ENCODE measurements around the gene UBE4B.
"Not testable (repeated sequence)": the region's sequence is repeated elsewhere in the genome, so short reads cannot be mapped to it uniquely, and the experiment has no call there.

UBE4B gene

DNA sequence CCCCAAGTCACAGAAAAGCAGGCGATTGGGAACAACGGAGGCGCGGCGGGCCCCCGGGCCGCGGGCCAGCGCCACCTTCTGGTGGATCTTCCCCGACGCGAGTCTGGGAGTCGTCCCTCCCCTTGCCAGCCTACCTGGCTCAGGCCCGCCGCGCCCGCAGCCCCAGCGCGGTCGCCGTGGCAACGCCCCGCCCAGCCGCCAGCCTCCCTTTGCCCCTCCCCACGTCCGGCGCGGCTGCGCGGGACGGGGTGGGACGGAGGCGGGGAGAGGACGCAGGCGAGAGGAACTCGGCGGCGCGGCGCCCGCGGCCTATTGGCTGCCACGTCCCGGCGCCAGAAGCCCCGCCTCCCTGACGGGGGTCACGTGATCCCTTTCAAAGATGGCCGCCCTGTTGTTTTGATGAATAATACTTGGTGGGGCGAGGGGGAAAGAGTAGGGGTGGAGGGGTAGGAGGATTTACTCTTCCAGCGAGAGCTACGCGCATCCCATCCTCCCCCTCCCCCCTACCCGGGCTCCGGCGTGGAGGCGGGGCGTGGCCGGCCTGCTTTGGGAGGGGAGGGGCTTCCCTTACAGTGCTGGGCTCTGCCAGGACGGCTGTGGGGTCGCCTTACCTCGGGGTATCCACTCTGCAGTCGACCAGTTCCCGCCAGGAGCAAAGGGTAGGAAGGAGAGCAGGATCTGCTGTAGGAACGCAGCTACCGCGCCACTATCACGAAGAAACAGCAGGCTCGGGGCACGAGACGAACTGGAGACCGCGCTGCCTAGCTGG lies at the start of gene UBE4B:
TSS of gene UBE4B (plus strand) at position 369 of the 769 bp plus-strand sequence. CDS start 713 bp downstream, outside the sequence.
- DNase-seq, result peak; percentile 98

DNA sequence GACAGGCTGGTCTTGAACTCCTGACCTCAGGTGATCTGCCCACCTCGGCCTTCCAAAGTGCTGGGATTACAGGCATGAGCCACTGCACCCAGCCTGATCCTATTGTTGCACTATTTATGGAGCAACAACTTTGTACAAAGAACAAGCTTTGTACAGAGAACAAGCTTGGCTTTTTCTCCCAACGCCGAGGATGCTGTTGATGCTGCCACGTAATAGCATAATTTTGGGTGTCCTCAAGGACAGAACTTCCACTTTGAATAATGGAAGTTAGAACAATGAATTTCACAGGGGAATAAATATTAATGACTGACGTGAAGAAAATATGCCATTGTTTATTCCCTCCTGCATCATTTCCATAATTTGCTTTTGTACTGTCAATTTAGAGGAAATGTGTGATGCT lies 48.5 kb upstream of the UBE4B start:
- DNase-seq, result no peak

DNA sequence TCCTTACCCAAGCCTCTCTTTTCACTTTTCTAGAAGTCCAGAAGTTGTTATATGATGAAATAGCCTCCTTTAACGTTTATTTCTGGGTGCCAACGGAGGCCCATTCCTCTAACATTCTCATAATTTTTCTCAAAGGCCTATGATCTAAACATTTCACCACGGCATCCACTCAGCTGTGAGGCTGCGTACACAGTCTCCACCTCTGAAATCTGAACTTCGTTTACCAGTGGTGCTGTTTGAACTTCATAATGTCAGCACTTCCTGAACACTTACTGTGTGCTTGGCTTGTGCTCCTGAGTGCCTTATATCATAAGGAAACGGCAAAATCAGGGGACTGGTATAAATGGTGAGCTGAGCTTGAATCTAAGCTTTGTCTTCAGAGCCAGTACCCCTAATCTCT lies 47.8 kb upstream of the UBE4B start:
- no peak for DNase-seq

- DNase-seq, result no peak
Measured at GRCh38 chr1:9989773-9990172, 43.0 kb upstream of the UBE4B start.

DNA sequence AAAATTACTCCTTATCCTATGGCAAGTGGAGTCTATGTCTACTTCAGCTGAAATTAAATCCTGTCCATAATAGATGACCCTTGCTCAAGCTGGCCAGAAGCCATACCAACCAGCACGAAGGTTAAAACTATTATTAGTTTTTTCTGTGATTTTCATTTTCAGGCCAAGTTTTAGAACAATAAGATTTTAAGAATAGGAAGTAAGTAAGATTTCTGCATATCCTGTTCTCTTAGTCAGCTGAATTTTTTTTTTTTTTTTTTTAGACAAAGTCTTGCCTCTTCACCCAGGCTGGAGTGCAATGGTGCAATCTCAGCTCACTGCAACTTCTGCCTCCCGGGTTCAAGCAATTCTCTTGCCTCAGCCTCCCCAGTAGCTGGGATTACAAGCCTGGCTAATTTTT lies 41.8 kb upstream of the UBE4B start:
- DNase-seq, result no peak

DNA sequence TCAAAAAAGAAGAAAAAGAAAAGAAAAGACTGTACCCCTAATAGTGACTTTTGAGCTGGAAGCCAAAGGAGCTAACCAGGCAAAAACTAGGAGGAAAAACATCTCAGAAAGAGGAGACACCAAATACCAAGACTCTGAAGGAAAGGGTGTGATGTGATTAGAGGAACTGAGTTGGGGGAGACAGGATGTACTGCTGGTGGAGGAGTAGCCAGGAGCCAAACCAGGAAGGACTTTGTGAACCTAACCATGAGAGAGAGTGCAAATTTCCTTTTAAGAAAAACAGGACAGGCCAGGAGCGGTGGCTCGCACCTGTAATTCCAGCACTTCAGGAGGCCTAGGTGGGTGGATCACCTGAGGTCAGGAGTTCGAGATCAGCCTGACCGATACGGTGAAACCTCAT lies 39.8 kb upstream of the UBE4B start:
- DNase-seq, result no peak

- DNase-seq, result no peak
Measured at GRCh38 chr1:9993561-9994075, 39.1 kb upstream of the UBE4B start.

- DNase-seq, result no peak
Measured at GRCh38 chr1:9996624-9997582, 35.9 kb upstream of the UBE4B start, which contains the start of gene RBP7. Gene RBP7, plus strand, starts transcription at chr1:9997228. Its CDS starts 31 bp downstream, at chr1:9997259.

DNA sequence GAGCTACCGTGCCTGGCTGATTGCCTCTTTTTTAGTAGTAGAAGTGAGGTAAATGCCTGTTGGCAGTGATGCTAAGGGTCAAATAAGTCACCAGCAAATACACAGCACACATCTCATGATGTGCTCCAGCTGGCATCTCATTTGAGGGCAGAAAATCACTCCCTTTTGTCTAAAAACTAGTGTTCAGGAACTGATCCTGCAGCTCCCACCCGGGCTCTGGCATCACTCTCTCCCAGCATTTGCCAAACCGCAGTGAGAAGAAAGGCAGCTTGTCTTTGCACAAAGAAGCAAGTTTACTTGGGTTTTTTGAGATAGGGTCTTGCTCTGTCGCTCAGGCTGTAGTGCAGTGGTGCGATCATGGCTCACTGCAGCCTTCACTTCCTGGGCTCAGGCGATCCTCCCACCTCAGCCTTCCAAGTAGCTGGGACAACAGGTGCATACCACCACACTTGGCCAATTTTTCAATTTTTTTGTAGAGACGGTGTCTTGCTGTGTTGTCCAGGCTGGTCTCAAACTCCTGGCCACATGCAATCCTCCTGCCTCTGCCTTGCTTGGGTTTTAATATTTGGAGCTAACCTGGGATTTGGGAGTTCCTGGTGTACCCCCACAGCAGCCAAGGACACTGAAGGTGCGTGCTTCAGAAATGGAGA lies 31.6 kb upstream of the UBE4B start:
- no peak for DNase-seq

GRCh38 chr1:10005248-10005647 lies 27.5 kb upstream of the UBE4B start:
- DNase-seq, result not testable (repeated sequence)

- peak; percentile 20 for DNase-seq
Measured at GRCh38 chr1:10007169-10007568, 25.6 kb upstream of the UBE4B start.

DNA sequence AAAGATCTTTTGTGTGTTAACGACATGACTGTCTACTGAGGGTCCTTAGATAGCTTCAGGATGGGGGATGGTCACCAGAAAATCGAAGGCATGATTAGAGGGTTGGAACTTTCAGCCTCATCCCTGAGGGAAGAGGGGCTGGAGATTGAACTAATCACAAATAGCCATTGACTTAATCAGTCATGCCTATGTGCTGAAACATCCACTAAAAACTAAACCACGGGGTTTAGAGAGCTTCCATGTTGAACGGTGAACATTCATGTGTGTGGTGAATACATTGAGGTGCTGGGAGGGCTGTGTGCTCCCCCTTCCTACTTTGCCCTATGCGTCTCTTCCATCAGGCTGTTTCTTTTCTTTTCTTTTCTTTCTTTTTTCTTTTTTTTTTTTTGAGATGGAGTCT lies 18.7 kb upstream of the UBE4B start:
- peak; percentile 48 for DNase-seq

DNA sequence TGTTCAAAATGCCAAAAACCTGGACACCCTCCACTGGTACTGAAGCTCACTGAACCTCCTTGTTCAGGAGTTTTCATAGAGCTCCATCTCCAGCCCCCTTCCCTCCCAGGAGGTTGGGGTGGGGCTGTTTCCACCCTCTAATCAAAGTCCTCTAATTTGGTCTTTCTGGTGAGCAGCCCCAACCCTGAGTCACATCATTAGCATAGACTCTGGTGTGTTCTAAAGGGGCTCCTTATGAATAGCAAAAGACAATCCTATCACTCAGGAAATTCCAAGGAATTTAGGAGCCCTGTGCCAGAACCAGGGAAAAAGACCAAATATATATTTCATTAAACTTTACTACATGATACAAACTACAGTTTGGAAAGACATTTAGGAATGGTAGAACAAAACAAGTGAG lies 13.2 kb upstream of the UBE4B start:
- peak; percentile 38 for DNase-seq

DNA sequence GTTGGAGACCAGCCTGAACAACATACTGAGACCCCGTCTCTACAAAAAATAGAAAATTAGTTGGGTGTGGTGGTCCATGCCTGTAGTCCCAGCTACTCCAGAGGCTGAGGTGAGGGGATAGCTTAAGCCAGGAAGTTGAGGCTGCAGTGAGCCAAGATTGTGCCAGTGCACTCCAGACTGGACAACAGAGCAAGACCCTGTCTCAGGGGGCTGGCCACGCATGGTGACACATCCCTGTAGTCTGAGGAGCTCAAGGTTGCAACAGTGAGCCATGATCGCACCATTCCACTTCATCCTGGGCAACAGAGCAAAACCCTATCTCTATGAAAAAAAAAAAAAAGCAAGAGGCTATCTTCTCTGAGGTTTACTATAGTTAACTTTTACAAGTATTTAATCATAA lies 12.7 kb upstream of the UBE4B start:
- DNase-seq, result no peak

DNA sequence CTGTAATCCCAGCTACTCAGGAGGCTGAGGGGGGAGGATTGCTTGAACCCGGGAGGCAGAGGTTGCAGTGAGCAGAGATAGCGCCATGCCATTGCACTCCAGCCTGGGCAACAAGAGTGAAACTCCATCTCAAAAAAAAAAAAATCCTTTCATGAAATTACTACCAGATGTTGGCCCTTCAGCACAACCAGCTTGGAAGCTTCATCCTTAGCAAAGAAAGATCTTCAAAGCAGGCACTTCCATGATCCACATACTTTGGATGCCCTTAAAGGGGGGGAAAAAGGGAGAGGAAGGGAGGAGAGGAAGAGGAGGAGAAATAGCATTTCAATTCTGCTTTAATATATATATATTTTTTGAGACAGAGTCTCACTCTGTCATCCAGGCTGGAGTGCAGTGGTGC lies 12.1 kb upstream of the UBE4B start:
- peak; percentile 74 for DNase-seq

DNA sequence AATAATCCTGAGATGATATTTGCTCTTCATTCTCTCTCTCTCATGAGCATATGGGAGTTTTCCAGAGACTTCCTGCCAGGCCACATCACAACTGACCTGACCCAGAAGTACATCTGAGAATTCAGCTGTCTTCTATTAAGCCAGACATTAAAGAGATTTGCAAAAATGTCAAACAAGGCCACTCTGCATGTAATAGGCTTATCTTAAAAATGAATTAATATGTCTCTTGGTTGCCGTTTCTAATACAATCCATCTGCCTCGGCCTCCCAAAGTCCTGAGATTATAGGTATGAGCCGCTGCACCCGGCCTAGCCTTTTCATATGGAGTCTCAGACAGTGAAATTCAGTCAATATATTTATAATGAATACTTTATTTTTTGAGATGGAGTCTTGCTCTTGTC lies 10.8 kb upstream of the UBE4B start:
- DNase-seq, result not testable (repeated sequence)

DNA sequence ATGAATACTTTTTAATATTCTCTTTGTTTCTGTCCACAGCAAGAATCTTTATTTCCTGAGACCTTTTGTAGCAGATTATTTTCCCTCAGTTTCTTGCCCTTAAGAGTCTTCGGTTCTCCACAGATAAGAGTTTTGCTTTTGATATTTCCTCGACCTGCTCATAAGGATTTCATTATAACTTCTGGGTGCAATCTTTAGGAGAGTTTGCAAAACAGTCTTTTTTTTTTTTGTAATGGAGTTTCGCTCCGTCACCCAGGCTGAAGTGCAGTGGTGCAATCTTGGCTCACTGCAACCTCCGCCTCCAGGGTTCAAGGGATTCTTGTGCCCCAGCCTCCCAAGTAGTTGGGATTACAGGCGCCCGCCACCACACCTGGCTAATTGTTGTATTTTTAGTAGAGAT lies 10.1 kb upstream of the UBE4B start:
- no peak for DNase-seq

GRCh38 chr1:10025354-10025753 lies 7.4 kb upstream of the UBE4B start:
- no peak for DNase-seq

- DNase-seq, result no peak
Measured at GRCh38 chr1:10027027-10027426, 5.7 kb upstream of the UBE4B start.

- not testable (repeated sequence) for DNase-seq
Measured at GRCh38 chr1:10028956-10029500, 3.7 kb upstream of the UBE4B start.

GRCh38 chr1:10031461-10031860 lies 1.3 kb upstream of the UBE4B start:
- peak; percentile 91 for DNase-seq

GRCh38 chr1:10033359-10033845 lies 644 bp downstream of the UBE4B start:
- DNase-seq, result peak; percentile 21

- DNase-seq, result no peak
Measured at GRCh38 chr1:10042746-10043145, 10.0 kb downstream of the UBE4B start.

Measured in fibroblast of upper back skin (primary cell).